CD14-positive monocyte (primary cell): ENCODE results near the gene PNLIPRP2. TPM values are rescaled to one million over a fixed set of nuclear protein-coding genes. Genes with fewer than 3 reads are reported as not detected.

ENCODE experiments used
- DNase-seq, 3 donors: peaks; one replicate each; pipeline ENCODE4 v3.0.0-alpha.2; 2011 to 2022
- H2AFZ ChIP-seq: 2 replicates; pipeline ENCODE4 v1.6.0; 2012; ENCODE audit warnings: mild to moderate bottlenecking, low read depth, low read length, inconsistent platforms; ENCODE audit not compliant: insufficient read depth, poor library complexity, severe bottlenecking
- H3K27ac ChIP-seq, 2 donors: 1 replicate in 1 of 2; 2 replicates in 1 of 2; pipeline ENCODE4 v1.5.1; 2012 to 2013; ENCODE audit warnings: low read length in 2 of 2, control low read depth in 1 of 2, inconsistent platforms in 1 of 2, low read depth in 1 of 2, mild to moderate bottlenecking in 1 of 2
- H3K27me3 ChIP-seq, 2 donors: one replicate each; pipeline versions ENCODE4 v1.6.0 to v1.6.1; 2011 to 2013; ENCODE audit warnings: low read length in 2 of 2; ENCODE audit not compliant: control insufficient read depth in 2 of 2, insufficient read depth in 2 of 2
- H3K36me3 ChIP-seq, 2 donors: replicated peaks in 1 of 2; 1 replicate in 1 of 2; 2 replicates in 1 of 2; pipeline versions ENCODE4 v1.5.1 to v1.6.1; 2012 to 2013; ENCODE audit warnings: low read length in 2 of 2, control low read depth in 1 of 2, inconsistent platforms in 1 of 2, mild to moderate bottlenecking in 1 of 2; ENCODE audit not compliant: insufficient read depth in 2 of 2, control insufficient read depth in 1 of 2
- H3K4me1 ChIP-seq, 2 donors: 1 replicate in 1 of 2; 2 replicates in 1 of 2; pipeline versions ENCODE4 v1.5.1 to v1.6.1; 2012 to 2013; ENCODE audit warnings: low read length in 2 of 2, control low read depth in 1 of 2, inconsistent platforms in 1 of 2, mild to moderate bottlenecking in 1 of 2, moderate library complexity in 1 of 2; ENCODE audit not compliant: insufficient read depth in 2 of 2, control insufficient read depth in 1 of 2
- H3K4me2 ChIP-seq: replicated peaks from 2 replicates; pipeline ENCODE3; 2012; ENCODE audit warnings: low read length, moderate library complexity, mild to moderate bottlenecking; ENCODE audit not compliant: poor library complexity, severe bottlenecking; ENCODE audit errors: extremely low read depth
- H3K4me3 ChIP-seq, 3 experiments: fragments of 200-600 bp in 1 of 3; sonication (generic) in 1 of 3; replicated peaks in 1 of 3; 1 replicate in 2 of 3; 2 replicates in 1 of 3; pipeline ENCODE4 v1.5.1; 2011 to 2013; ENCODE audit warnings: low read length in 3 of 3, mild to moderate bottlenecking in 3 of 3, control low read depth in 2 of 3, low read depth in 2 of 3, inconsistent platforms in 1 of 3, moderate library complexity in 1 of 3
- H3K79me2 ChIP-seq: 2 replicates; pipeline ENCODE4 v1.6.0; 2012; ENCODE audit warnings: mild to moderate bottlenecking, control low read depth, inconsistent platforms, low read length, moderate library complexity; ENCODE audit not compliant: insufficient read depth
- H3K9ac ChIP-seq: 2 replicates; pipeline ENCODE4 v1.6.0; 2017; ENCODE audit warnings: low read length, mild to moderate bottlenecking; ENCODE audit not compliant: insufficient read depth, poor library complexity, severe bottlenecking
- H3K9me3 ChIP-seq, 2 donors: replicated peaks in 1 of 2; 1 replicate in 1 of 2; 2 replicates in 1 of 2; pipeline versions ENCODE4 v1.5.1 to v1.6.1; 2012 to 2013; ENCODE audit warnings: low read length in 2 of 2, control low read depth in 1 of 2; ENCODE audit not compliant: control insufficient read depth in 1 of 2, insufficient read depth in 1 of 2
- H4K20me1 ChIP-seq: 2 replicates; pipeline ENCODE4 v1.6.0; 2012; ENCODE audit warnings: mild to moderate bottlenecking, low read length, control low read depth, moderate library complexity; ENCODE audit not compliant: insufficient read depth
- H3K27ac Mint-ChIP-seq, 7 donors: one replicate each; pipeline ENCODE4 v1.8.0; 2020; ENCODE audit warnings: mild to moderate bottlenecking in 7 of 7, mixed read lengths in 7 of 7, moderate library complexity in 6 of 7, inconsistent platforms in 2 of 7
- H3K27me3 Mint-ChIP-seq, 3 donors: one replicate each; pipeline ENCODE4 v1.8.0; 2021 to 2022; ENCODE audit warnings: low read depth in 3 of 3, mild to moderate bottlenecking in 3 of 3, mixed read lengths in 3 of 3, moderate library complexity in 3 of 3, inconsistent platforms in 1 of 3
- H3K36me3 Mint-ChIP-seq, 2 donors: one replicate each; pipeline ENCODE4 v1.8.0; 2020; ENCODE audit warnings: mixed read lengths in 2 of 2, inconsistent platforms in 1 of 2, mild to moderate bottlenecking in 1 of 2
- H3K4me1 Mint-ChIP-seq: one replicate; pipeline ENCODE4 v1.8.0; 2020; ENCODE audit warnings: mild to moderate bottlenecking, mixed read lengths
- H3K4me3 Mint-ChIP-seq, 2 donors: one replicate each; pipeline ENCODE4 v1.8.0; 2020; ENCODE audit warnings: mild to moderate bottlenecking in 2 of 2, mixed read lengths in 2 of 2, moderate library complexity in 1 of 2
- H3K9me3 Mint-ChIP-seq, 7 donors: one replicate each; pipeline ENCODE4 v1.8.0; 2020 to 2022; ENCODE audit warnings: mixed read lengths in 7 of 7, mild to moderate bottlenecking in 6 of 7, moderate library complexity in 6 of 7, inconsistent platforms in 2 of 7
- CTCF ChIP-seq: fragments of 200-600 bp; IDR thresholded peaks from one replicate; pipeline ENCODE4 v1.8.0; 2022; ENCODE audit warnings: antibody characterized with exemption, mild to moderate bottlenecking
- WGBS: methylation state at CpG from one replicate; pipeline ENCODE4 v1.1.5; 2013; ENCODE audit warnings: missing lambda C conversion rate; ENCODE audit not compliant: insufficient coverage; 5-methylcytosine and 5-hydroxymethylcytosine counted together
- intact Hi-C, 2 donors: fragments of 100-400 bp; cut with micrococcal nuclease; formaldehyde crosslinking; loops; one replicate each; pipeline versions ENCODE4 v1.15.0 to v1.15.1; 2023
- polyA plus RNA-seq, 3 donors: library from polyadenylated mRNA; depleted of rRNA in 1 of 3; unstranded in 2 of 3; stranded (reverse) in 1 of 3; fragments of 300-500 nt in 2 of 3; fragments of >200 nt in 1 of 3; fragmentation: Illumina TruSeq in 2 of 3; gene quantifications; 1 replicate in 2 of 3; 2 replicates in 1 of 3; pipeline ENCODE4 v1.2.3, GENCODE V29; 2012 to 2021

The PNLIPRP2 gene
- polyA plus RNA-seq, 3 donors = not detected

- H3K27me3 Mint-ChIP-seq = peaks cover 0 to 2% (median 2%) of the 10 kb centered on the region in 3 donors
- intact Hi-C loops = no loop called here
Measured at GRCh38 chr10:116596062-116596461, 24.7 kb upstream of the PNLIPRP2 start.

GRCh38 chr10:116597543-116597942, 23.2 kb upstream of the PNLIPRP2 start:
- Histone ChIP-seq H3K4me3 (no peak overlapping the region), H3K4me1 (no peaks in the 10 kb centered on the region), H4K20me1 (no peaks in the 10 kb centered on the region), H3K36me3 (no peaks in the 10 kb centered on the region), H3K9me3 (no peaks in the 10 kb centered on the region), H3K27me3 (no peaks in the 10 kb centered on the region), H2AFZ (no peak overlapping the region), H3K9ac (no peak overlapping the region), H3K4me2 (no peak overlapping the region), H3K27ac (no peak overlapping the region), H3K79me2 (no peaks in the 10 kb centered on the region)
- no peaks in the 10 kb centered on the region for H3K36me3 Mint-ChIP-seq
- no peak overlapping the region for H3K4me3 Mint-ChIP-seq
- intact Hi-C loops = no loop called here
- H3K4me1 Mint-ChIP-seq = no peaks in the 10 kb centered on the region
- no peaks in the 10 kb centered on the region for H3K9me3 Mint-ChIP-seq
- WGBS = 88% methylated on average over 5 of the region's 5 CpGs
- TF ChIP-seq CTCF = no peak
- H3K27ac Mint-ChIP-seq = no peak overlapping the region
- H3K27me3 Mint-ChIP-seq = peaks cover 0 to 2% (median 0%) of the 10 kb centered on the region in 3 donors
- no peak for DNase-seq

More at GRCh38 chr10:116596062-116596461, 24.7 kb upstream of the PNLIPRP2 start:
- no peaks in the 10 kb centered on the region for H4K20me1 ChIP-seq
- H2AFZ ChIP-seq = no peak overlapping the region
- H3K36me3 Mint-ChIP-seq = no peaks in the 10 kb centered on the region
- no peak for TF ChIP-seq CTCF
- no peaks in the 10 kb centered on the region for H3K27me3 ChIP-seq
- H3K4me3 ChIP-seq = no peak overlapping the region
- no peaks in the 10 kb centered on the region for H3K4me1 Mint-ChIP-seq
- no peak overlapping the region for H3K27ac Mint-ChIP-seq
- no peaks in the 10 kb centered on the region for H3K4me1 ChIP-seq
- H3K9me3 Mint-ChIP-seq = peaks cover 0 to under 1% (median 0%) of the 10 kb centered on the region in 7 donors
- H3K79me2 ChIP-seq = no peaks in the 10 kb centered on the region
- DNase-seq = no peak
- no peak overlapping the region for H3K4me3 Mint-ChIP-seq
- H3K9ac ChIP-seq = no peak overlapping the region
- 67% methylated on average over 2 of the region's 2 CpGs for WGBS
- H3K27ac ChIP-seq = no peak overlapping the region
- H3K4me2 ChIP-seq = no peak overlapping the region
- H3K9me3 ChIP-seq = no peaks in the 10 kb centered on the region
- H3K36me3 ChIP-seq = no peaks in the 10 kb centered on the region
